NCI-H2107 treated with DMSO at 0.1 percent for 48 hours (cell line): ENCODE data around the gene SLC39A11.
A peak's percentile ranks its signal among the peaks of the same experiment; 100 is the strongest.

Source experiments
- DNase-seq: peaks from one replicate; lab custom pipeline; 2025; ENCODE audit not compliant: unreplicated experiment; lab: John Stamatoyannopoulos, UW

Gene SLC39A11

GRCh38 chr17:72702136-72702735 is 390.3 kb downstream of the SLC39A11 start:
- DNase-seq: no peak

GRCh38 chr17:72700226-72700625 is 392.3 kb downstream of the SLC39A11 start:
- no peak for DNase-seq

- DNase-seq: no peak
These were observed 392.9 kb downstream of the SLC39A11 start for GRCh38 chr17:72699545-72699944.

- no peak for DNase-seq
These were observed 394.8 kb downstream of the SLC39A11 start for GRCh38 chr17:72697602-72698146.

- DNase-seq: no peak
These were observed 395.8 kb downstream of the SLC39A11 start for GRCh38 chr17:72696721-72697120.

- no peak for DNase-seq
These were observed 396.3 kb downstream of the SLC39A11 start for GRCh38 chr17:72696156-72696555.

GRCh38 chr17:72693956-72694355 is 398.5 kb downstream of the SLC39A11 start:
- no peak for DNase-seq

GRCh38 chr17:72693151-72693878 is 399.2 kb downstream of the SLC39A11 start:
- DNase-seq: no peak

GRCh38 chr17:72692676-72693075 is 399.8 kb downstream of the SLC39A11 start:
- no peak for DNase-seq

- no peak for DNase-seq
These were observed 400.9 kb downstream of the SLC39A11 start for GRCh38 chr17:72691586-72691985.

- no peak for DNase-seq
These were observed 401.5 kb downstream of the SLC39A11 start for GRCh38 chr17:72691017-72691416.

- DNase-seq: no peak
These were observed 404.6 kb downstream of the SLC39A11 start for GRCh38 chr17:72687886-72688285.

- DNase-seq: no peak
These were observed 408.0 kb downstream of the SLC39A11 start for GRCh38 chr17:72684405-72685020.

GRCh38 chr17:72683506-72684404 is 408.7 kb downstream of the SLC39A11 start:
- DNase-seq: peak; percentile 34

- no peak for DNase-seq
These were observed 409.9 kb downstream of the SLC39A11 start for GRCh38 chr17:72682605-72683004.

- no peak for DNase-seq
These were observed 410.6 kb downstream of the SLC39A11 start for GRCh38 chr17:72681844-72682243.

- DNase-seq: no peak
These were observed 414.6 kb downstream of the SLC39A11 start for GRCh38 chr17:72677714-72678390.

GRCh38 chr17:72677108-72677507 is 415.4 kb downstream of the SLC39A11 start:
- DNase-seq: no peak

- no peak for DNase-seq
These were observed 419.8 kb downstream of the SLC39A11 start for GRCh38 chr17:72672729-72673128.

GRCh38 chr17:72671016-72671415 is 421.5 kb downstream of the SLC39A11 start:
- no peak for DNase-seq
